H1 (cell line): ENCODE measurements around the gene POF1B. TPM values are rescaled to one million over a fixed set of nuclear protein-coding genes. Genes with fewer than 3 reads are reported as not detected.

ENCODE experiments used
- CTCF ChIA-PET: fragments of 300-600 bp; sonication (Branson Sonifier 250); formaldehyde crosslinking; loops from one replicate; lab custom pipeline; 2021; ENCODE audit not compliant: partially characterized antibody; lab: Charles Lee
- POLR2A ChIA-PET: fragments of 300-600 bp; sonication (Branson Sonifier 250); formaldehyde crosslinking; loops from one replicate; lab custom pipeline; 2021; ENCODE audit warnings: inconsistent platforms; ENCODE audit not compliant: partially characterized antibody; lab: Charles Lee
- DNase-seq, 2 experiments: peaks; one replicate each; pipeline versions ENCODE4 v3.0.0 to v3.0.0-alpha.2; 2010 to 2022; ENCODE audit warnings: low spot score in 2 of 2, low read depth in 1 of 2, mixed read lengths in 1 of 2
- FAIRE-seq: peaks from 2 replicates; lab custom pipeline; 2011; peaks lifted over from hg19 to GRCh38; lab: Jason Lieb, UNC
- H2AFZ ChIP-seq: 2 replicates; pipeline ENCODE4 v1.8.1; 2012; ENCODE audit warnings: low read length, inconsistent platforms
- H2AK5ac ChIP-seq: 2 replicates; pipeline ENCODE4 v1.6.1; 2013; ENCODE audit warnings: low read depth, low read length
- H2BK120ac ChIP-seq: replicated peaks from 2 replicates; pipeline ENCODE3; 2013; ENCODE audit warnings: low read depth, low read length, inconsistent platforms
- H2BK12ac ChIP-seq: 2 replicates; pipeline ENCODE4 v1.6.1; 2013; ENCODE audit warnings: low read depth, low read length
- H2BK15ac ChIP-seq: 2 replicates; pipeline ENCODE4 v1.6.1; 2013; ENCODE audit warnings: low read length
- H2BK20ac ChIP-seq: 2 replicates; pipeline ENCODE4 v1.6.1; 2013; ENCODE audit warnings: low read length
- H2BK5ac ChIP-seq: 2 replicates; pipeline ENCODE4 v1.6.1; 2013; ENCODE audit warnings: low read depth, low read length
- H3K14ac ChIP-seq: 2 replicates; pipeline ENCODE4 v1.6.1; 2013; ENCODE audit warnings: inconsistent platforms; ENCODE audit not compliant: insufficient read length
- H3K18ac ChIP-seq: 2 replicates; pipeline ENCODE4 v1.6.1; 2013; ENCODE audit warnings: low read length; ENCODE audit errors: extremely low read depth
- H3K23ac ChIP-seq: 2 replicates; pipeline ENCODE4 v1.6.1; 2013; ENCODE audit warnings: inconsistent platforms; ENCODE audit not compliant: insufficient read length
- H3K23me2 ChIP-seq: 2 replicates; pipeline ENCODE4 v1.6.1; 2013; ENCODE audit warnings: low read depth, low read length
- H3K27ac ChIP-seq: 2 replicates; pipeline ENCODE4 v1.6.1; 2011; ENCODE audit warnings: low read depth, low read length, inconsistent platforms
- H3K27me3 ChIP-seq, 4 experiments: replicated peaks in 1 of 4; 1 replicate in 1 of 4; 2 replicates in 3 of 4; pipeline versions ENCODE4 v1.6.1 to v1.8.1; 2011 to 2013; ENCODE audit warnings: low read length in 3 of 4, mild to moderate bottlenecking in 3 of 4, inconsistent platforms in 2 of 4, mixed read lengths in 2 of 4, moderate library complexity in 1 of 4; ENCODE audit not compliant: control insufficient read depth in 3 of 4, insufficient read depth in 3 of 4; ENCODE audit errors: extremely low read depth in 1 of 4
- H3K36me3 ChIP-seq, 4 experiments: 2 replicates each; pipeline versions ENCODE4 v1.6.1 to v1.8.1; 2011 to 2013; ENCODE audit warnings: mild to moderate bottlenecking in 4 of 4, low read length in 3 of 4, moderate library complexity in 2 of 4, control low read depth in 1 of 4, inconsistent platforms in 1 of 4; ENCODE audit not compliant: insufficient read depth in 4 of 4, control insufficient read depth in 2 of 4
- H3K4ac ChIP-seq: replicated peaks from 2 replicates; pipeline ENCODE3; 2013; ENCODE audit warnings: low read length, low read depth, mixed read lengths, inconsistent platforms; ENCODE audit not compliant: insufficient read length
- H3K4me1 ChIP-seq, 4 experiments: replicated peaks in 1 of 4; 1 replicate in 1 of 4; 2 replicates in 3 of 4; pipeline versions ENCODE4 v1.6.1 to v1.8.1; 2011 to 2013; ENCODE audit warnings: low read length in 3 of 4, inconsistent platforms in 2 of 4, mixed read lengths in 1 of 4; ENCODE audit not compliant: insufficient read depth in 4 of 4, control insufficient read depth in 3 of 4
- H3K4me2 ChIP-seq, 2 experiments: 2 replicates each; pipeline versions ENCODE4 v1.6.1 to v1.8.1; 2011 to 2013; ENCODE audit warnings: low read depth in 2 of 2, low read length in 2 of 2, control low read depth in 1 of 2, inconsistent platforms in 1 of 2, mild to moderate bottlenecking in 1 of 2; ENCODE audit not compliant: insufficient read depth in 1 of 2
- H3K4me3 ChIP-seq, 4 experiments: fragments of 200-600, 300-600 bp in 1 of 4; sonication (generic), shearing (Covaris generic), sonication (Bioruptor Twin) in 1 of 4; 2 replicates each; pipeline versions ENCODE4 v1.5.1 to v1.8.1; 2011 to 2016; ENCODE audit warnings: low read length in 4 of 4, low read depth in 3 of 4, control low read depth in 2 of 4, inconsistent platforms in 2 of 4, mild to moderate bottlenecking in 2 of 4, mixed read lengths in 1 of 4, moderate library complexity in 1 of 4; ENCODE audit not compliant: insufficient read depth in 2 of 4; ENCODE audit errors: extremely low read depth in 1 of 4
- H3K56ac ChIP-seq: replicated peaks from 2 replicates; pipeline ENCODE3; 2013; ENCODE audit warnings: low read depth, mild to moderate bottlenecking, mixed read lengths, low read length, inconsistent platforms; ENCODE audit not compliant: insufficient read length
- H3K79me1 ChIP-seq: 2 replicates; pipeline ENCODE4 v1.6.1; 2013; ENCODE audit warnings: low read depth, low read length, control low read depth
- H3K79me2 ChIP-seq, 2 experiments: 2 replicates each; pipeline versions ENCODE4 v1.6.1 to v1.8.1; 2012 to 2013; ENCODE audit warnings: low read length in 2 of 2, mild to moderate bottlenecking in 2 of 2, inconsistent platforms in 1 of 2; ENCODE audit not compliant: insufficient read depth in 2 of 2, control insufficient read depth in 1 of 2
- H3K9ac ChIP-seq, 4 experiments: replicated peaks in 1 of 4; 1 replicate in 1 of 4; 2 replicates in 3 of 4; pipeline versions ENCODE4 v1.6.1 to v1.8.1; 2011 to 2013; ENCODE audit warnings: low read depth in 3 of 4, low read length in 3 of 4, control low read depth in 2 of 4, mild to moderate bottlenecking in 2 of 4, moderate library complexity in 2 of 4, inconsistent platforms in 1 of 4; ENCODE audit errors: extremely low read depth in 1 of 4
- H3K9me3 ChIP-seq, 2 experiments: 2 replicates each; pipeline versions ENCODE4 v1.6.1 to v1.8.1; 2012 to 2013; ENCODE audit warnings: mild to moderate bottlenecking in 2 of 2, moderate library complexity in 2 of 2, control low read depth in 1 of 2, inconsistent platforms in 1 of 2, low read depth in 1 of 2, low read length in 1 of 2, mixed read lengths in 1 of 2; ENCODE audit not compliant: insufficient read depth in 2 of 2
- H4K20me1 ChIP-seq, 2 experiments: replicated peaks in 1 of 2; 2 replicates each; pipeline versions ENCODE3 to v1.8.1; 2011 to 2013; ENCODE audit warnings: inconsistent platforms in 2 of 2, low read length in 2 of 2, mild to moderate bottlenecking in 1 of 2; ENCODE audit not compliant: insufficient read depth in 2 of 2, control insufficient read depth in 1 of 2
- H4K5ac ChIP-seq: 2 replicates; pipeline ENCODE4 v1.6.1; 2013; ENCODE audit warnings: low read length, low read depth, mixed read lengths, inconsistent platforms; ENCODE audit not compliant: insufficient read length
- H4K8ac ChIP-seq: 2 replicates; pipeline ENCODE4 v1.8.0; 2013; ENCODE audit warnings: mild to moderate bottlenecking, moderate library complexity, low read length, inconsistent platforms; ENCODE audit not compliant: insufficient read depth; ENCODE audit errors: extremely low read depth
- H4K91ac ChIP-seq: replicated peaks from 2 replicates; pipeline ENCODE3; 2013; ENCODE audit warnings: low read length, mixed read lengths, inconsistent platforms; ENCODE audit not compliant: insufficient read length
- BCL11A ChIP-seq, 2 experiments: IDR thresholded peaks; one replicate each; pipeline ENCODE4 v1.6.1; 2011; ENCODE audit warnings: low read depth in 2 of 2, low read length in 2 of 2, mild to moderate bottlenecking in 2 of 2
- CBX8 ChIP-seq: fragments of 300-800, 300-1000 bp; sonication (generic); IDR thresholded peaks from 2 replicates; pipeline ENCODE4 v1.7.1; 2016; ENCODE audit warnings: low read depth, low read length, borderline replicate concordance
- CEBPB ChIP-seq: IDR thresholded peaks from 2 replicates; pipeline ENCODE4 v1.6.1; 2012; ENCODE audit warnings: low read depth, low read length
- CTBP2 ChIP-seq: IDR thresholded peaks from 2 replicates; pipeline ENCODE4 v1.7.0; 2011; ENCODE audit warnings: borderline replicate concordance, mild to moderate bottlenecking, moderate library complexity, mixed read lengths, low read length; ENCODE audit not compliant: insufficient read depth, insufficient read length
- HDAC2 ChIP-seq, 2 experiments: fragments of 300-600 bp in 1 of 2; sonication (generic) in 1 of 2; IDR thresholded peaks; 2 replicates each; pipeline ENCODE4 v1.6.1; 2011 to 2012; ENCODE audit warnings: low read depth in 2 of 2, low read length in 2 of 2, mild to moderate bottlenecking in 2 of 2, moderate library complexity in 2 of 2, borderline replicate concordance in 1 of 2, inconsistent platforms in 1 of 2
- RFX5 ChIP-seq: IDR thresholded peaks from 2 replicates; pipeline ENCODE4 v1.6.1; 2011; ENCODE audit warnings: low read depth, low read length, improper control_type of control experiment, borderline replicate concordance
- RNF2 ChIP-seq: fragments of 200-900, 300-1000 bp; sonication (generic); IDR thresholded peaks from 2 replicates; pipeline ENCODE4 v1.7.1; 2016; ENCODE audit warnings: borderline replicate concordance, low read depth, mild to moderate bottlenecking, antibody characterized with exemption, low read length; ENCODE audit not compliant: poor library complexity, severe bottlenecking; ENCODE audit errors: missing control alignments
- RXRA ChIP-seq: IDR thresholded peaks from 2 replicates; pipeline ENCODE4 v1.6.1; 2011; ENCODE audit warnings: low read depth, mild to moderate bottlenecking, low read length, moderate library complexity; ENCODE audit not compliant: insufficient read depth
- SIX5 ChIP-seq: IDR thresholded peaks from 2 replicates; pipeline ENCODE4 v1.6.1; 2011; ENCODE audit warnings: mild to moderate bottlenecking, low read depth, low read length
- SRF ChIP-seq: IDR thresholded peaks from 2 replicates; pipeline ENCODE4 v1.6.1; 2011; ENCODE audit warnings: mild to moderate bottlenecking, low read depth, low read length, moderate library complexity
- TAF1 ChIP-seq: IDR thresholded peaks from 2 replicates; pipeline ENCODE4 v1.6.1; 2011; ENCODE audit warnings: mild to moderate bottlenecking, low read depth, low read length
- WGBS, 2 experiments: shearing (Covaris generic) in 1 of 2; methylation state at CpG; one replicate each; pipeline versions ENCODE4 v1.1.6 to v1.1.7; 2013 to 2015; ENCODE audit warnings: low lambda C conversion rate in 2 of 2, mixed read lengths in 2 of 2, inconsistent platforms in 1 of 2, low coverage in 1 of 2, missing lambda C conversion rate in 1 of 2; ENCODE audit not compliant: insufficient replicate concordance in 2 of 2, insufficient coverage in 1 of 2, insufficient read length in 1 of 2; ENCODE audit errors: extremely low coverage in 1 of 2, missing lambda C conversion rate in 1 of 2; 5-methylcytosine and 5-hydroxymethylcytosine counted together
- polyA plus RNA-seq, 7 experiments: library from polyadenylated mRNA; depleted of rRNA in 3 of 7; stranded (reverse) in 5 of 7; unstranded in 2 of 7; fragments of >200 nt in 5 of 7; fragments of 200-250 nt in 2 of 7; gene quantifications; 1 replicate in 5 of 7; 2 replicates in 1 of 7; 4 replicates in 1 of 7; pipeline versions ENCODE4 v1.2.1 to v1.2.3, GENCODE V29; 2011 to 2013; ENCODE audit warnings: missing spikeins in 2 of 7, mixed read lengths in 2 of 7
- total RNA-seq: library from RNA; stranded (reverse); fragmentation: NEBNext Ultra II Directional; extraction: Animal tissue kit (Norgen Biotek cat#: 25700); gene quantifications from 2 replicates; pipeline ENCODE4 v1.2.1, GENCODE V29; 2021

Gene POF1B
- total and polyA plus RNA-seq, 2 of the 8 experiments (the other 6 are each of a cell fraction or from before 2014, with no cell fraction given) = not detected

DNA sequence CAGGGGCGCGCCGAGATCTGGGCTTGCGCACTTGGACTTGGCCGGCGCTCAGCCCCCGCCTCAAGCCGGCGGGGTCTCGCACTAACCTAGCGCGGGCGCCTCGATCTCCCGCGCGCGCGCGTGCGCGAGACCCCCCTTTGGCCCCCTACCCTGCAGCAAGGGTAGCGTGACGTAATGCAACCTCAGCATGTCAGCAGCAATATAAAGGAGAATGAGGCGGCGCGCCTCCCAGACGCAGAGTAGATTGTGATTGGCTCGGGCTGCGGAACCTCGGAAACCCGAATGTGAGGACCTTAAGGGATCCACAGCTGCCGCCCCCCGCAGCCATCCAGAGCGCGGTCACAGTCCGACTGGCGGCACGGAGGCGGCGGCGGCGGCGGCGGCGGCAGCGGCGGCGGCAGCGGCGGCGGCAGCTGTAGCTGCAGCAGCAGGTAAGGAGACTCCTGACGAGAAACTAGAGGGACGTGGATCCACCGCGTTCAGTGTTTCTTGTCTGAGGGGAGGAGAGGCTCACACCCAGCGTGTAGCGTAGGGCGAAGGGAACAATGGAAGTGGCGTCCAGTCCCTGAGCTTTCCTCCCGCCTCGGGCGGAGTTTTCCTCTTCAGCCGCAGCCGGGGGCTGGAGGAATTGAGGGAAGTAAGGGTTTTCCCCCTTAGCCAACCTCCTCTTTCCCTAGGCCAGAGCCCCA is 135.6 kb downstream of the POF1B start, which contains the start of the genes SATL1 and ZNF711:
Gene SATL1 (minus strand): TSS at position 19 of the 689 bp plus-strand sequence. CDS start 134,811 bp downstream, outside the sequence.
Gene ZNF711 (plus strand): TSS at position 231 of the 689 bp plus-strand sequence. CDS start 3,582 bp downstream, outside the sequence.
- Histone ChIP-seq H3K4me2 (peak within 1 kb of the TSS; percentile 67 to 73), H3K79me1 (no peaks in the 10 kb centered on the region), H3K4ac (no peak within 1 kb of the TSS), H3K9me3 (no peaks in the 10 kb centered on the region), H2BK15ac (no peak within 1 kb of the TSS), H3K14ac (no peak within 1 kb of the TSS), H3K56ac (peak within 1 kb of the TSS; percentile 3), H3K79me2 (peaks cover 4 to 45% of the 10 kb centered on the region in 2 experiments; a peak in 3 of 4 replicates), H3K9ac (peak within 1 kb of the TSS; percentile 84 to 98 (median 96)), H4K91ac (no peak within 1 kb of the TSS), H3K23ac (no peak within 1 kb of the TSS), H3K18ac (peak within 1 kb of the TSS; percentile 71; the same call in 1 of the 2 replicates), H4K8ac (peak within 1 kb of the TSS; percentile 91), H2BK12ac (peak within 1 kb of the TSS; percentile 50; the same call in 1 of the 2 replicates), H2BK20ac (no peak within 1 kb of the TSS), H4K5ac (peak within 1 kb of the TSS; percentile 67), H2AK5ac (no peak within 1 kb of the TSS; the same call in 1 of the 2 replicates), H3K23me2 (peaks cover 3% of the 10 kb centered on the region; the same call in 1 of the 2 replicates), H2AFZ (peak within 1 kb of the TSS; percentile 92), H2BK5ac (peak within 1 kb of the TSS; percentile 85; the same call in 1 of the 2 replicates), H2BK120ac (no peak within 1 kb of the TSS), H3K4me3 (peak within 1 kb of the TSS; percentile 80 to 100 (median 92)), H3K27me3 (no peaks in the 10 kb centered on the region), H4K20me1 (no peaks in the 10 kb centered on the region), H3K27ac (peak within 1 kb of the TSS; percentile 95), H3K4me1 (peaks cover 0 to 3% (median 0%) of the 10 kb centered on the region in 4 experiments; a peak in 1 of 7 replicates), H3K36me3 (peaks cover 0 to 4% (median 0%) of the 10 kb centered on the region in 4 experiments; a peak in 2 of 8 replicates)
- ChIA-PET CTCF (no interaction called here), POLR2A (interaction anchor here (0.7 to 2.0 kb wide), 11 partner anchors 9 to 133 kb away, joined by 3 to 10 read pairs (median 5); no protein-coding TSS in a partner anchor)
- FAIRE-seq = peak; percentile 50
- peak; percentile 64 to 67 for DNase-seq
- 1% methylated on average over 14 of the region's 65 CpGs; no CpG with 5 or more reads in 1 of the 2 experiments for WGBS, 2 experiments
- TF ChIP-seq CEBPB = peak; percentile 14; the same call in 1 of the 2 replicates
- TF ChIP-seq HDAC2 (IDR thresholded peaks at IDR 0.05; ENCODE audit: borderline replicate concordance in 1 of 2, low read depth in 2 of 2, low read length in 2 of 2) = 0 out of 4 replicates have a peak, but pooled peaks of 1 of the 2 experiments have one; percentile 51
- no peak for TF ChIP-seq RNF2
- no peak for TF ChIP-seq CTBP2
- TF ChIP-seq CBX8 = no peak
- TF ChIP-seq BCL11A (IDR thresholded peaks at IDR 0.05; ENCODE audit: low read depth in 2 of 2, low read length in 2 of 2) = no peak
- no peak for TF ChIP-seq RFX5
- TF ChIP-seq SRF = no peak
- no peak for TF ChIP-seq SIX5
- no peak for TF ChIP-seq RXRA
- TF ChIP-seq TAF1 = peak; percentile 78
